GM12873 (cell line): Measurements from ENCODE around the gene KLK8.

Experiments used
- CTCF ChIP-seq: IDR thresholded peaks from 2 replicates; pipeline ENCODE4 v1.5.1; 2012; ENCODE audit warnings: low read depth, mild to moderate bottlenecking, moderate library complexity, low read length, control low read depth; ENCODE audit not compliant: insufficient read depth; ENCODE audit errors: missing control alignments

The KLK8 gene

GRCh38 chr19:51031220-51031879 is 29.9 kb upstream of the KLK8 start:
- no peak for TF ChIP-seq CTCF

DNA sequence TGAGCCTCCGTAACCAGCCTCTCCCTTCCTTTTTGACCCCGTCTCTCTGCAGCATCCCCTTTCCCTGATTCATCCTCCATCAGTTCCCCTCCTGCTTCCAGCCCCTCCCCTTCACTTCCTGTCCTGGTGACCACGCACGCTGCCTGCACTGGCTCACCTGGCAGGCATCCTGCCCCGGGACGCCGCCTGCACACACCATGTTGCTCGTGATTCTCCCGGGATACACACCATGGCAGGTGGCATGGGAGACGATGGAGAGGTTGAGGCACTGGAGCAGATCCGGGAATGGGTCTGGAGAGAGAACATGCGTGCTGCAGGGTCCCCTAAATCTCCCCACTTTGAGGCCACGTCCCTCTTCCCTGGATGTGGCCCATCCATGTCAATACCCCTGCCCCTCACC is 29.2 kb upstream of the KLK8 start:
- no peak for TF ChIP-seq CTCF

GRCh38 chr19:51029718-51030117 is 28.3 kb upstream of the KLK8 start:
- no peak for TF ChIP-seq CTCF

- no peak for TF ChIP-seq CTCF
These were observed 26.5 kb upstream of the KLK8 start for GRCh38 chr19:51027873-51028272.

GRCh38 chr19:51027126-51027806 is 25.9 kb upstream of the KLK8 start:
- no peak for TF ChIP-seq CTCF

- TF ChIP-seq CTCF: no peak
These were observed 25.1 kb upstream of the KLK8 start, which contains the start of gene KLK11 for GRCh38 chr19:51026554-51026831. Gene KLK11 (minus strand): TSS chr19:51026616. CDS start chr19:51025631, 985 bp downstream.

- TF ChIP-seq CTCF: no peak
These were observed 24.6 kb upstream of the KLK8 start for GRCh38 chr19:51025809-51026553.
